GM21423 (cell line): ENCODE measurements around the gene TGFB2.

ENCODE experiments used
- ATAC-seq: cut with Tn5 transposase; IDR thresholded peaks from one replicate; pipeline ENCODE4 v1.9.1; 2021; ENCODE audit warnings: mild to moderate bottlenecking, moderate library complexity; ENCODE audit not compliant: unreplicated experiment

The TGFB2 gene

GRCh38 chr1:218413179-218413578, 68.0 kb downstream of the TGFB2 start:
- ATAC-seq = no peak

- no peak for ATAC-seq
Observed at GRCh38 chr1:218414060-218414728, 69.1 kb downstream of the TGFB2 start.

GRCh38 chr1:218415726-218416125, 70.6 kb downstream of the TGFB2 start:
- ATAC-seq = no peak

GRCh38 chr1:218421531-218421930, 76.4 kb downstream of the TGFB2 start:
- no peak for ATAC-seq

- no peak for ATAC-seq
Observed at GRCh38 chr1:218424502-218424901, 79.4 kb downstream of the TGFB2 start.

GRCh38 chr1:218425647-218426342, 80.7 kb downstream of the TGFB2 start:
- no peak for ATAC-seq

- ATAC-seq = no peak
Observed at GRCh38 chr1:218426343-218426657, 81.2 kb downstream of the TGFB2 start.

- ATAC-seq = no peak
Observed at GRCh38 chr1:218429301-218429700, 84.2 kb downstream of the TGFB2 start.

- no peak for ATAC-seq
Observed at GRCh38 chr1:218430346-218430745, 85.2 kb downstream of the TGFB2 start.

- ATAC-seq = no peak
Observed at GRCh38 chr1:218430822-218431221, 85.7 kb downstream of the TGFB2 start.

GRCh38 chr1:218431476-218431875, 86.3 kb downstream of the TGFB2 start:
- no peak for ATAC-seq

- ATAC-seq = no peak
Observed at GRCh38 chr1:218433744-218434143, 88.6 kb downstream of the TGFB2 start.

- ATAC-seq = no peak
Observed at GRCh38 chr1:218435528-218435927, 90.4 kb downstream of the TGFB2 start.

- ATAC-seq = no peak
Observed at GRCh38 chr1:218436346-218436745, 91.2 kb downstream of the TGFB2 start.

GRCh38 chr1:218436997-218437396, 91.9 kb downstream of the TGFB2 start:
- no peak for ATAC-seq

GRCh38 chr1:218439541-218440295, 94.6 kb downstream of the TGFB2 start:
- no peak for ATAC-seq

GRCh38 chr1:218443255-218443654, 98.1 kb downstream of the TGFB2 start:
- no peak for ATAC-seq

- ATAC-seq = no peak
Observed at GRCh38 chr1:218444173-218444572, 99.0 kb downstream of the TGFB2 start.

- ATAC-seq = no peak
Observed at GRCh38 chr1:218444588-218444987, 99.5 kb downstream of the TGFB2 start.

- ATAC-seq = no peak
Observed at GRCh38 chr1:218447010-218447689, 102.0 kb downstream of the TGFB2 start.

GRCh38 chr1:218451415-218451814, 106.3 kb downstream of the TGFB2 start:
- no peak for ATAC-seq
